ENCODE measurements around the gene ZC2HC1C. TPM values are rescaled to one million over a fixed set of nuclear protein-coding genes. Genes with fewer than 3 reads are reported as not detected.

Gene ZC2HC1C
- total and polyA plus RNA-seq, 2 experiments from 2014 or later, result 0.90 to 2.8 TPM

GRCh38 chr14:75083271-75083670, 13.8 kb downstream of the ZC2HC1C start:
- Histone ChIP-seq H3F3A (replicated peaks; ENCODE audit: low read depth) (no peaks in the 10 kb centered on the region), H3K4me2 (no peak overlapping the region), H3K4me1 (ENCODE audit: insufficient read depth) (no peaks in the 10 kb centered on the region), H3K9me2 (ENCODE audit: insufficient read depth) (no peaks in the 10 kb centered on the region), H2AFZ (no peak overlapping the region), H3K27ac (ENCODE audit: low read depth) (no peak overlapping the region), H3K4me3 (no peak overlapping the region), H3K27me3 (ENCODE audit: insufficient read depth) (no peaks in the 10 kb centered on the region), H3K79me2 (replicated peaks; ENCODE audit: insufficient read depth) (no peaks in the 10 kb centered on the region), H3K36me3 (ENCODE audit: insufficient read depth) (peaks cover 26% of the 10 kb centered on the region), H4K20me1 (replicated peaks; ENCODE audit: insufficient read depth) (0 out of 2 replicates have a peak, but pooled peaks cover 6% of the 10 kb centered on the region)
- TF ChIP-seq CREB1 (CRISPR knock-in tag; IDR thresholded peaks at IDR 0.05; ENCODE audit: low read depth) (no peak), STAT1 (IDR thresholded peaks at IDR 0.05; ENCODE audit: unreplicated experiment) (no peak), ZNF331 (CRISPR knock-in tag; IDR thresholded peaks at IDR 0.05; ENCODE audit: low read depth) (no peak), EZH2phosphoT487 (IDR thresholded peaks at IDR 0.05; ENCODE audit: unreplicated experiment) (no peak), REST (IDR thresholded peaks at IDR 0.05; ENCODE audit: unreplicated experiment) (no peak), ZNF114 (CRISPR knock-in tag; IDR thresholded peaks at IDR 0.05) (no peak), ZNF462 (CRISPR knock-in tag; IDR thresholded peaks at IDR 0.05) (no peak), POLR2AphosphoS5 (IDR thresholded peaks at IDR 0.05; ENCODE audit: low read depth) (no peak), EZH2 (IDR thresholded peaks at IDR 0.05; ENCODE audit: low read depth, unreplicated experiment) (no peak), NANOG (IDR thresholded peaks at IDR 0.05; ENCODE audit: borderline replicate concordance) (no peak), CTCF (conservative IDR thresholded peaks at IDR 0.05; ENCODE audit: low read depth in 2 of 2) (no peak), ETS1 (IDR thresholded peaks at IDR 0.05) (no peak), JUNB (IDR thresholded peaks at IDR 0.05; ENCODE audit: unreplicated experiment) (no peak)
- Mint-ChIP-seq H3K9me3 (no peaks in the 10 kb centered on the region), H3K4me3 (no peak overlapping the region), H3K4me1 (no peaks in the 10 kb centered on the region), H3K27ac (no peak overlapping the region), H3K36me3 (ENCODE audit: low read depth) (peaks cover 50% of the 10 kb centered on the region; the same call in 2 of the 3 replicates), H3K27me3 (ENCODE audit: insufficient read depth, low read depth, poor library complexity) (peaks cover 2% of the 10 kb centered on the region)
- DNase-seq (ENCODE audit: low spot score) (no peak), ATAC-seq (no peak)
